ENCODE data around the gene KNDC1.
"Not testable (repeated sequence)": the region's sequence is repeated elsewhere in the genome, so short reads cannot be mapped to it uniquely, and the experiment has no call there.

The KNDC1 gene

DNA sequence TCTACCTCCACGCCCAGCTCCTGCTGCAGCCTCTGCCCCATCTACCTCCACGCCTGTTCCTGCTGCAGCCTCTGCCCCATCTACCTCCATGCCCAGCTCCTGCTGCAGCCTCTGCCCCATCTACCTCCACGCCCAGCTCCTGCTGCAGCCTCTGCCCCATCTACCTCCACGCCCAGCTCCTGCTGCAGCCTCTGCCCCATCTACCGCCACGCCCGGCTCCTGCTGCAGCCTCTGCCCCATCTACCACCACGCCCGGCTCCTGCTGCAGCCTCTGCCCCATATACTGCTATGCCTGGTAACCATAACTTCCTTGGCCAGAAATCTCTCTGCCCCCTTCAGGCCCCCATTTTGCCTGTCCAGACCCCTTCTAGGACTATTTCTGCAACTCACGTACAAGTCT is 105.0 kb downstream of the KNDC1 start:
- not testable (repeated sequence) for H3K4me1 ChIP-seq (ENCODE audit: control insufficient read depth, insufficient read depth, low read length); H3K36me3 ChIP-seq (ENCODE audit: control insufficient read depth, insufficient read depth, low read length); H3K4me3 ChIP-seq (ENCODE audit: low read length); H3K9ac ChIP-seq (ENCODE audit: low read length); H3K27ac ChIP-seq (ENCODE audit: low read depth, low read length); H3K27me3 ChIP-seq (ENCODE audit: control insufficient read depth, insufficient read depth, low read length)

DNA sequence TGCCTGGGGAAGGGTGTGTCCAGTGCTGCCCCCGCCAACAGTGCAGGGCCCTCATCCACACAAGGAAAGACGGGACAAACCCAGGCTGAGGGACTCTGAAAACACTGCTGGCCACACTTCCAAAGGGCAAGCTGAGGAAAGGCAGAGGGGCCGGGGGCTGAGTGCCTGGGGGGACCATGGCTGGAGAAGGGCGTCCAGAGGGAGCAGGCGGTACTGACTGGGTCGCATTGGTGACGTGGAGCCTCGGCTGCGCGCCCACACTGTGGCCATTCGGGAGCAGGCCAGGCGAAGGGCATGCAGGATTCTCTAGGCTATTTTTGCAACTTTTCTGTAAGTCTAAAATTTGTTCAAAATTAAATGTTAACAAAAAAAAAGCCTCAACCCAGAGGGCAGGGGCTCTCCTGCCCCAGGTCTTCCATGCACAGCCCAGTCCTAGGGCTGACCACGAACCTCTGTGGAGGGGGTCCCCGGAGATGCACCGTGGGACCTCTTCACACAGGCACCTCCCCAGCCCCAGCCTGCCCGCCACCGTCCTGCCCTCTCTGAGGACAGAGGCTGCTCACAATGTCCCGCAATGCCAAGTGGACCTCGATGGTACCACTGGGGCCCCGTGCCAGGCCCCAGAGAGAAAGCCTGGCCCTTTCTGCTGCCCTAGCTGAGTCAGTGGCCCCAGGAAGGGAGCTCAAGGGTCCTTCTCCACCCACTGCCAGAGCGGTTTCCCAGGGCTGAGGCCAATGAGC is 106.2 kb downstream of the KNDC1 start:
- Histone ChIP-seq H3K4me1 (ENCODE audit: control insufficient read depth, insufficient read depth, low read length) (peaks cover 3% of the 10 kb centered on the region), H3K36me3 (ENCODE audit: control insufficient read depth, insufficient read depth, low read length) (no peaks in the 10 kb centered on the region), H3K27me3 (ENCODE audit: control insufficient read depth, insufficient read depth, low read length) (no peaks in the 10 kb centered on the region), H3K4me3 (ENCODE audit: low read length) (no peak overlapping the region), H3K9ac (ENCODE audit: low read length) (no peak overlapping the region), H3K27ac (ENCODE audit: low read depth, low read length) (no peak overlapping the region)

DNA sequence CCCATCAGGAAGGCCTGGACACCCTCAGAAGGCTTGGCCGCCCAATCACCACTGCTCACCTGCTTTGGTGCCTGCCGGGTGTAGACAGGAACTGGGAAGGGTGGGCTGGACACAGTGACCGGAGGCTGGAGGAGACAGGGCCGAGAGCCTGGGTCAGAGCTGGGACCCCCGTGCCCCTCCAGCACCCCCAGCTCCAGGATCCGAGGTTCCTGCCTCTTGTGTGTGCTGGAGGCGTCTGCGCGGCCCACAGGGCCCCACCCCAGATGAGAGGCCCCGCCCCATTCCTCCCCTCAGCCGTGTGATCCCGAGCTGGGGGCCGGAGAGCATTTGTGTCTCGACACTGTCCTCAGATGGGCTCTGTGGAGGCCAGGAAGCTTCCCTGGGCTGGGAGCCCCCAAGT is 107.3 kb downstream of the KNDC1 start:
- peaks cover 2% of the 10 kb centered on the region for H3K4me1 ChIP-seq (ENCODE audit: control insufficient read depth, insufficient read depth, low read length)
- no peaks in the 10 kb centered on the region for H3K36me3 ChIP-seq (ENCODE audit: control insufficient read depth, insufficient read depth, low read length)

DNA sequence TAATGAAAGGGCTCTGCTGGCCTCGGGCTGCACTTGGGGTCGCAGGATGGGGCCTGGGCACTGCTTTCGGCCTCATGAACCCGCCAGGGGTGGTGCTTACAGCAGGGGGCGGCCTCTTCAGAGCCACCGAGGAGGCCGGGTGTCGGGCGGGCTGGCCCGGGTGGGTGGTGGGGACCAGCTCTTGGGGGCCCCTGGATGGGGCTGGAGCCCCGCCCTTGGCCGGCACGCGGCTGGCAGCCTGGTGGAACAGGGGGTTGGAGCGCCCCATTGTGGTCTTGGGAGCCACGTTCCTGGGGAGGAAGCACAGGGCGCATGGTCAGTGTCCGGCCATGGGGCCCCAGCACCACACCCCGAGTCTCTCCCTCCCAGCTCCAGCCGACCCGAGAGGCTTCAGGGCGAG is 107.8 kb downstream of the KNDC1 start:
- no peak overlapping the region for H3K9ac ChIP-seq (ENCODE audit: low read length)
- H3K27me3 ChIP-seq (ENCODE audit: control insufficient read depth, insufficient read depth, low read length), result no peaks in the 10 kb centered on the region
- no peak overlapping the region for H3K27ac ChIP-seq (ENCODE audit: low read depth, low read length)
- no peaks in the 10 kb centered on the region for H3K4me1 ChIP-seq (ENCODE audit: control insufficient read depth, insufficient read depth, low read length)
- H3K36me3 ChIP-seq (ENCODE audit: control insufficient read depth, insufficient read depth, low read length), result no peaks in the 10 kb centered on the region
- H3K4me3 ChIP-seq (ENCODE audit: low read length), result no peak overlapping the region

More for the DNA sequence above, 107.3 kb downstream of the KNDC1 start:
- H3K4me3 ChIP-seq (ENCODE audit: low read length), result no peak overlapping the region
- H3K27ac ChIP-seq (ENCODE audit: low read depth, low read length), result no peak overlapping the region
- no peak overlapping the region for H3K9ac ChIP-seq (ENCODE audit: low read length)
- H3K27me3 ChIP-seq (ENCODE audit: control insufficient read depth, insufficient read depth, low read length), result no peaks in the 10 kb centered on the region

DNA sequence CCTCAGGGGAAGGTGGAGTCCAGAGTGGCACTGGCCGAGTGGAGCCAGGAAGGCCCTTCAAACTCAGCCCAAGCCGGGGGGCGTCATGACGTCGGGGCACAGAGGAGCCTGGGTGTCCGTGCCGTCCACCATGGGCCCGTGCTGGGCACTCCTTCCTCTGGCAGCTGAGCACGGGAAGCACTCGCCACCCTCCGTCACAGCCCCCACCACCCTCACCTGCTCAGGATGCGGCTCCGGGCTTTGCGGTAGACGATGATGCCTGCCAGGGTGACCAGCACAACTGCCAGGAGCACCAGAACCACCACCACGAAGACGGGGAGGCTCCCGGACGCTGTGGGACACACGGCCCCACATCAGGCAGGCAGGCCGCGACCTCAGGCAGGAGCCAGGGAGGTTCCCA is 108.5 kb downstream of the KNDC1 start:
- Histone ChIP-seq H3K36me3 (ENCODE audit: control insufficient read depth, insufficient read depth, low read length) (no peaks in the 10 kb centered on the region), H3K4me3 (ENCODE audit: low read length) (no peak overlapping the region), H3K9ac (ENCODE audit: low read length) (no peak overlapping the region), H3K27ac (ENCODE audit: low read depth, low read length) (no peak overlapping the region), H3K4me1 (ENCODE audit: control insufficient read depth, insufficient read depth, low read length) (no peaks in the 10 kb centered on the region), H3K27me3 (ENCODE audit: control insufficient read depth, insufficient read depth, low read length) (no peaks in the 10 kb centered on the region)

DNA sequence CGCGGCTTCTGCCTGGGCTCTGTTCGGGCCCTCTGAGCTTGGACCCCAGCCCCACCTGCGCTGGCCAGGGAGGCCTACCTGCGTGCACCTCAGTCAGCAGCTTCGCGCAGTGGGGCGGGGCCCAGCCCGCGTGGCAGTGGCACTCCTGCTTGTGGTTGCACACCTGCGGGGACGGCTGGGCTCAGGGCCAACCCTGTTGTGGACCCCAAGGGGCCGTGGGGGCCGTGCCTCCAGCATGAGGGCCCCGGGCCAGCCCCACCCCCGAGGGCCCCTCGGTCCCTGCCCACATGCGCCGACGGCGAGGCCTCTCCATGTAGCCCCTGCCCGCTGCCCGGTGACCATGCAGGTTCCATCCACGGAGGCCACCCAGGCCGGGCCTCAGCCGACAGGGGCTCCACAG is 109.3 kb downstream of the KNDC1 start:
- Histone ChIP-seq H3K27ac (ENCODE audit: low read depth, low read length) (no peak overlapping the region), H3K27me3 (ENCODE audit: control insufficient read depth, insufficient read depth, low read length) (peaks cover under 1% of the 10 kb centered on the region), H3K4me3 (ENCODE audit: low read length) (no peak overlapping the region), H3K36me3 (ENCODE audit: control insufficient read depth, insufficient read depth, low read length) (no peaks in the 10 kb centered on the region), H3K9ac (ENCODE audit: low read length) (no peak overlapping the region), H3K4me1 (ENCODE audit: control insufficient read depth, insufficient read depth, low read length) (no peaks in the 10 kb centered on the region)

DNA sequence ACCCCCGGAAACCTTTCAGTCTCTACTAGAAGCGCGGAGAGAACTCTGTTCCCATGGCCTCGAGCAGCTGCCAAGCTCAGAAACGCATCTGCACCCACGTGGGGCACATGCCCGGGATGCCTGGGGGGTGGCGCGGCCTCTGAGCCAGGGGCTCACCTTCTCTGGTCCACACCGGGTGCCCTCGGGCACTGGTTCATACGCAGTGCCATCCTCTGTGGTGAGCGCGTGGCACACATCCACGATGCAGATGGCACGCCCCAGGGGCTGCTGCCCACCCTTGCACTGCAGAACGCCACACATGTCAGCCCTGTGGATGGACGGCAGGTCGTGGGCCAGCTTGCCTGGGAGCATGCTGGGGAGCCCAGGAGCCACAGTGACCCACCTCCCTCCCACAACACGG is 110.2 kb downstream of the KNDC1 start:
- H3K36me3 ChIP-seq (ENCODE audit: control insufficient read depth, insufficient read depth, low read length), result no peaks in the 10 kb centered on the region
- H3K4me1 ChIP-seq (ENCODE audit: control insufficient read depth, insufficient read depth, low read length), result no peaks in the 10 kb centered on the region
- no peak overlapping the region for H3K27ac ChIP-seq (ENCODE audit: low read depth, low read length)
- no peak overlapping the region for H3K9ac ChIP-seq (ENCODE audit: low read length)
- H3K4me3 ChIP-seq (ENCODE audit: low read length), result no peak overlapping the region
- H3K27me3 ChIP-seq (ENCODE audit: control insufficient read depth, insufficient read depth, low read length), result peaks cover 5% of the 10 kb centered on the region

DNA sequence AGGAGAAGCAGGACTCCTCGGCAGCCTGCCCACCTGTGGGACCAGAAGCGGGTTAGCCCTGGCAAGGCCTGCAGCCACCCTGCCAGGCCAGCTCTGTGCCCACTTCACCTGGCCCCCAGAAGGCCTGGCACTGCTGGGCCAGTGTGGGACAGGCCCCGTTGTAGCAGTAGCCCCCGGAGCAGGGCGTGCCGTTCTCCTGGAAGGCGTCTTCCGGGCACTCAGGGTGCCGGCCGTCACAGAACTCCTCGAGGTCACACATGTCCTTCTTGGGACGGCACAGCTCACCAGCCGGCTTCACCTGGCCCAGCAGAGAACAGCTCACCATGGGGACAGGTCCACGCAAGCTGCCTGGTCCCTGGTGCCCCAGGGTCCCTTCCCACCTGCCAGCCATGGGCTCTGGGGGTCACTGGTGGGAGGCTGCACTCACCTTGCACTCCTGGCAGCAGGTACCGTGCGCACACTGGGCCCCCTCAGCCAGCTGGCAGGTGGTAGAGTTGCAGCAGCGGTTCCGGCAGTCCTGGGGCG is 110.8 kb downstream of the KNDC1 start:
- Histone ChIP-seq H3K4me1 (ENCODE audit: control insufficient read depth, insufficient read depth, low read length) (no peaks in the 10 kb centered on the region), H3K27ac (ENCODE audit: low read depth, low read length) (no peak overlapping the region), H3K4me3 (ENCODE audit: low read length) (no peak overlapping the region), H3K27me3 (ENCODE audit: control insufficient read depth, insufficient read depth, low read length) (peaks cover 7% of the 10 kb centered on the region), H3K36me3 (ENCODE audit: control insufficient read depth, insufficient read depth, low read length) (no peaks in the 10 kb centered on the region), H3K9ac (ENCODE audit: low read length) (no peak overlapping the region)

DNA sequence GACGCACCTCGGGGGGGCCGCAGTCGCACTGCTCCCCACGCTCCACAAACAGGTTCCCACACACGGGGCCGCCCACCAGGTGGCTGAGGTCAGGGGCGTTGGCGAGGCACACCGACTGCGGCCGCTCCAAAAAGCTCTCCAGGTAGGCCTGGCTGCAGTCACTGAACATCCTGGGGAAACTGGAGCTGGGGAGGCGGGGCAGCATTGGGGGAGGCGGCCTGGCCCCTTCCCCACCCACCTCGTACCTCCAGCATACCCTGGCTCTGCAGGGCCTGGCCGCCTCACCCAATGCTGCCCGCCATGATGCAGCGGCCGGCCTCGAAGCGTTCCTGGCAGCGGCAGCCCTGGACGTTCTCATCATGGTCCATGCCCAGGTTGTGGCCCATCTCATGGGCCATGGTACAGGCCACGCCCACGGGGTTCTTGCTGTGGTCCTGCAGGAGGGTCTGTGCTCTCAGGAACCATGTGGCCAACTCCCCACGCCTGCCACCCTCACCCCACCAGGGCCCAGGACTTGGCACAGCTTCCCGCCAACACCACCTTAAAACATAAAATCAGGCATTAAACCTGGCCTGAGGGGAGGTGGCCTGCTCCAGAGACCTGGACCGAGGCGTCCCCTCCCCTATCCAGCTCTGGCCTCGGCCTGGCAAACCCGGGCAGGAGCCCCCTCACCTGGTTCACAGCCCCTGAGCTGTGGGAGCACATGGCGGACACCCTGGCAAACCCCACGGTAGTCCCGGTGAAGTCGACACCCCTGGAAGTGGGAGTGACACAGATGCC is 111.7 kb downstream of the KNDC1 start:
- Histone ChIP-seq H3K4me3 (ENCODE audit: low read length) (no peak overlapping the region), H3K27me3 (ENCODE audit: control insufficient read depth, insufficient read depth, low read length) (peaks cover 11% of the 10 kb centered on the region), H3K36me3 (ENCODE audit: control insufficient read depth, insufficient read depth, low read length) (no peaks in the 10 kb centered on the region), H3K27ac (ENCODE audit: low read depth, low read length) (no peak overlapping the region), H3K4me1 (ENCODE audit: control insufficient read depth, insufficient read depth, low read length) (no peaks in the 10 kb centered on the region), H3K9ac (ENCODE audit: low read length) (no peak overlapping the region)

DNA sequence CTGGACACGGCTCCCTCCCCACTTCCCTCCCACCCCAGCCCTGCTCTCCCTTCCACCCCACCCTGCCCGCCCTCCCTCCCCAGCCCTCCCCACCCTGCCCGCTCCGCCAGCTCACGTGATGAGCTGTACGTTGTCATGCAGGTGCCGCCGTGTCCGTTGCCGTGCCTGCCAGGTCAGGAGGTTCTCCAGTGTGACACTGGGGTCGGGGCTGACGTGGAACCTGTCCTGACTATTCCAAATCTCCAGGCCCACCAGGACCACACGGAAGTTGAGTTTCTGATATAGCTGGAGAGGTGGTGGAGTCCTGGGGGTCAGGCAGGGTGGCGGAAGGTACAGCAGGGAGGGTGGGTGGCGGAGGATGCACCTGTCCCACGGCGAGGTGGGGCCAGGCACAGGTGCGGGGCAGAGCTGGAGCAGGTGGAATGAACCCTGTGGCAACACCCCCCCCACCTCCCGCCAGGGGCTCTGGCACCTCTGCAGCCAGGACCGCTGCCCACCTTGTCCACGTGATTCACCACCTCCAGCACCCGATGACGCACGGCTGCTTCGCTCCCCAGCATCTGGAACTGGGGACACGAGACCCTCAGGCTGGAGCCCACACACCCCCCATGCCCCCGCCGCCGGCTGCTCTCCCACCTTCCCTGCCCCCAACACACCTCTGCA is 112.4 kb downstream of the KNDC1 start:
- Histone ChIP-seq H3K36me3 (ENCODE audit: control insufficient read depth, insufficient read depth, low read length) (no peaks in the 10 kb centered on the region), H3K27ac (ENCODE audit: low read depth, low read length) (no peak overlapping the region), H3K4me3 (ENCODE audit: low read length) (no peak overlapping the region), H3K27me3 (ENCODE audit: control insufficient read depth, insufficient read depth, low read length) (peaks cover 11% of the 10 kb centered on the region), H3K9ac (ENCODE audit: low read length) (no peak overlapping the region), H3K4me1 (ENCODE audit: control insufficient read depth, insufficient read depth, low read length) (no peaks in the 10 kb centered on the region)

DNA sequence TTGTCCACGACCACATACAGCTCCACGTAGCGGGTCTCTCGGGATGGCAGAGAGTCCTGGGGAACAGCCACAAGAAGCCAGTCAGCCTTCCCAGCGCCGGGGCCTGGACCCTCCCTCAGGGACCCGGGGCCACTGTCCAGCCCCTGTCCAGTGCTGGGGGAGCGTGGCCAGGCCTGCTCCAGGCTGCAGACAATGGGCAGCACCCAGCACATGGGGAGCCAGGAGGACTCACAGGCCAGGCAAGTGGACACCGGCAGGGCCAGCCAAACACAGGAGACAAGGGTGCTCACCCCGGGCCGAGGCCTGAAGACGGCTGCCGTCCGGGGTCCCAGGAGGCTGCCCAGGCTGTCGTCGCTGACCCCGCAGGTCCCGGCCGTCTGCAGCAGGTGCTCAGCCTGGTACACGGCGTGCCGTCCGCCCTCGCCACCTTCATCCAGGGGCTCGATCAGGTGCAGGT is 113.0 kb downstream of the KNDC1 start:
- H3K27ac ChIP-seq (ENCODE audit: low read depth, low read length), result no peak overlapping the region
- H3K9ac ChIP-seq (ENCODE audit: low read length), result no peak overlapping the region
- peaks cover 11% of the 10 kb centered on the region for H3K27me3 ChIP-seq (ENCODE audit: control insufficient read depth, insufficient read depth, low read length)
- H3K36me3 ChIP-seq (ENCODE audit: control insufficient read depth, insufficient read depth, low read length), result no peaks in the 10 kb centered on the region
- H3K4me3 ChIP-seq (ENCODE audit: low read length), result no peak overlapping the region
- H3K4me1 ChIP-seq (ENCODE audit: control insufficient read depth, insufficient read depth, low read length), result no peaks in the 10 kb centered on the region

DNA sequence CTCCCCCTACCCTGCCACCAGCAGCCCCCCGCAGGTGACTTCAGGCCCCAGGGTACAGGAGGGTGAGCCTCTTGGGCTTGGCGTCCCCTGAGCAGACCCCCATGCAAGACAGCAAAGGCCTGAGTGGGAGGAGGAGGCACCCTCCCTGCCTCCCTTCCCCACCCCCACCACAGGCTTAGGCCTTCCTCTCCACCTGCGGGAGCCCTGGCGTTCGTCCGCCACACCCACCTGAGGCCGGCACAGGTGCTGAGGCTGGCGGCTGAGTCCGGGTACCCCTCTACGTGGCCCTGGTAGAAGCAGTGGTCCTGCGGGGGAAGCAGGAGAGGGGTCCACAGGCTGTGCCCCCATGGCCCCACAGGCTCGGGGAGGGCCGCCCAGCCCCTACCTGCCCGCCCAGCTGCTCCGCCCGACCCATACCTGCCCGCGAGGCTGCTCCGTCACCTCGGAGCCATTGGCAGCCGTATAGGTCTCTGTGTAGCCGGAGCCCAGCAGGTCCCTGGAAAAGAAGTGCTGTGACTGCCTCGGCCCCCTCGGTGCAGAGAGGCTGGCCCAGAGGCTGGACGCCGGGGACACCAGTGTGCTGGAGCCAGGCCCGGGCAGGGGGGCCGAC is 113.6 kb downstream of the KNDC1 start:
- Histone ChIP-seq H3K36me3 (ENCODE audit: control insufficient read depth, insufficient read depth, low read length) (no peaks in the 10 kb centered on the region), H3K4me3 (ENCODE audit: low read length) (no peak overlapping the region), H3K27ac (ENCODE audit: low read depth, low read length) (no peak overlapping the region), H3K4me1 (ENCODE audit: control insufficient read depth, insufficient read depth, low read length) (no peaks in the 10 kb centered on the region), H3K27me3 (ENCODE audit: control insufficient read depth, insufficient read depth, low read length) (peaks cover 11% of the 10 kb centered on the region), H3K9ac (ENCODE audit: low read length) (no peak overlapping the region)

All from rectal smooth muscle tissue (tissue), 1 donor.